SIG-M5 treated with dmso at 0.1 percent for 504 hours (cell line): ENCODE measurements around the gene SLITRK2.

ENCODE experiments used
- DNase-seq: peaks from one replicate; lab custom pipeline; 2025; ENCODE audit not compliant: unreplicated experiment; lab: John Stamatoyannopoulos, UW

Gene SLITRK2

GRCh38 chrX:145853181-145853580 lies 35.6 kb downstream of the SLITRK2 start:
- no peak for DNase-seq

- DNase-seq, result no peak
Observed at GRCh38 chrX:145856181-145856580, 38.6 kb downstream of the SLITRK2 start.

GRCh38 chrX:145861818-145862217 lies 44.2 kb downstream of the SLITRK2 start:
- no peak for DNase-seq

GRCh38 chrX:145865082-145865481 lies 47.5 kb downstream of the SLITRK2 start:
- DNase-seq, result no peak
